Gastroesophageal sphincter (tissue), 4 donors: ENCODE measurements around the gene CFAP45. TPM values are rescaled to one million over a fixed set of nuclear protein-coding genes. Genes with fewer than 3 reads are reported as not detected.
A peak's percentile ranks its signal among the peaks of the same experiment; 100 is the strongest.

ENCODE experiments used
- ATAC-seq: fragments of 150-250 bp; one replicate; pipeline ENCODE4 v1.9.1; 2016; ENCODE audit warnings: mild to moderate bottlenecking, moderate library complexity
- H3K27ac ChIP-seq, 4 donors: fragments of 200-600 bp; sonication (generic) in 3 of 4; 1 replicate in 3 of 4; 2 replicates in 1 of 4; pipeline ENCODE4 v1.5.1; 2016 to 2019
- H3K27me3 ChIP-seq: fragments of 200-600 bp; sonication (generic); one replicate; pipeline ENCODE4 v1.5.1; 2019
- H3K36me3 ChIP-seq, 2 donors: fragments of 200-600 bp; sonication (generic); one replicate each; pipeline ENCODE4 v1.5.1; 2019; ENCODE audit warnings: control low read depth in 1 of 2
- H3K4me1 ChIP-seq, 3 donors: fragments of 200-600 bp; sonication (generic); 1 replicate in 2 of 3; 2 replicates in 1 of 3; pipeline ENCODE4 v1.5.1; 2016 to 2019; ENCODE audit warnings: control low read depth in 2 of 3
- H3K4me3 ChIP-seq, 2 donors: fragments of 200-600 bp; sonication (generic); one replicate each; pipeline ENCODE4 v1.5.1; 2019; ENCODE audit warnings: mild to moderate bottlenecking in 1 of 2, moderate library complexity in 1 of 2
- H3K9me3 ChIP-seq, 3 donors: fragments of 200-600 bp; sonication (generic); one replicate each; pipeline ENCODE4 v1.5.1; 2017 to 2019; ENCODE audit warnings: control low read depth in 2 of 3
- EP300 ChIP-seq: sonication (generic); formaldehyde crosslinking; IDR thresholded peaks from one replicate; pipeline ENCODE4 v1.6.1; 2017; ENCODE audit warnings: antibody characterized with exemption, mild to moderate bottlenecking
- POLR2A ChIP-seq, 2 donors: fragments of 450-650 bp; IDR thresholded peaks; one replicate each; pipeline ENCODE4 v1.6.1; 2017; ENCODE audit warnings: antibody characterized with exemption in 2 of 2, mild to moderate bottlenecking in 2 of 2, moderate library complexity in 1 of 2
- POLR2AphosphoS5 ChIP-seq: sonication (generic); formaldehyde crosslinking; IDR thresholded peaks from one replicate; pipeline ENCODE4 v1.6.1; 2017; ENCODE audit warnings: antibody characterized with exemption
- WGBS, 2 donors: methylation state at CpG; one replicate each; pipeline ENCODE4 v1.1.5; 2018; ENCODE audit warnings: low coverage in 1 of 2; 5-methylcytosine and 5-hydroxymethylcytosine counted together
- total RNA-seq, 4 donors: library from RNA; depleted of rRNA; stranded (reverse); fragments of >200 nt; gene quantifications; one replicate each; pipeline ENCODE4 v1.1.0, GENCODE V29; 2016
- TF ChIP-seq, protein P1 (sequence below), 4 experiments: fragments of 200-600 bp in 2 of 4; fragments of 450-650 bp in 2 of 4; sonication (generic) in 1 of 4; IDR thresholded peaks; one replicate each; pipeline ENCODE4 v1.5.1; 2017 to 2019; ENCODE audit warnings: antibody characterized with exemption in 4 of 4, mild to moderate bottlenecking in 2 of 4, moderate library complexity in 2 of 4

The CFAP45 gene
- total RNA-seq, 4 donors from 2014 or later: 0.27 to 0.81 TPM; not detected in 2

DNA sequence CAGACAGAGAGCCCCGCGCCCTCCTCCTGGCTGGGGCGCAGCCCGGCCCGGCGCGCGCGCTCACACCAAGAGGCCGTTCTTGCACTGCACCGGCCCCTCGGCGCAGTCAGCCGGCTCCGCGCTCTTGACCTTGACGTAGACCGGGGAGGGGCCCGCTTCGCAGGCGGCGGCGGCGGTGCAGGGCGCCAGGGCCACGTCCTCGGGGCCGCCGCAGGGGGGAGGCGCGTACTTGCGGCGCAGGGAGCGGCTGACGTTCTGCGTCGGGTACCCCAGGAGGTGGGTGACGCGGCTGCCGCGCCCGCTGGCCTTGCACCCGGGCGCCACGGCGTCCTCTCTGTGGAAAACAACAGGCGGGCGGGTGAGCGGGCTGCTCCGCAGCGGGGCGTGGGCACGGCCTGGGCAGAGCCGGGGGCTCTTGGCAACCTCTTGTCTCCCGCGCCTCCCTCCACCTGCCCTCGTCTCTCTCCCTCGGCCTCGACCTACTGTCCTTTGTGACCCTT is 45.2 kb downstream of the CFAP45 start:
- H3K36me3 ChIP-seq: no peaks in the 10 kb centered on the region
- H3K9me3 ChIP-seq: no peaks in the 10 kb centered on the region
- WGBS, 2 donors: 0% methylated on average over 3 to 9 of the region's 59 CpGs
- H3K4me3 ChIP-seq: peak overlapping the region; percentile 79 to 100
- no peaks in the 10 kb centered on the region for H3K27me3 ChIP-seq
- H3K4me1 ChIP-seq: peaks cover 0 to 26% (median 4%) of the 10 kb centered on the region in 3 donors
- peak; percentile 94 for ATAC-seq
- peak overlapping the region; percentile 96 to 100 (median 96) for H3K27ac ChIP-seq
- TF ChIP-seq POLR2AphosphoS5: peak; percentile 81
- TF ChIP-seq, protein P1, sequence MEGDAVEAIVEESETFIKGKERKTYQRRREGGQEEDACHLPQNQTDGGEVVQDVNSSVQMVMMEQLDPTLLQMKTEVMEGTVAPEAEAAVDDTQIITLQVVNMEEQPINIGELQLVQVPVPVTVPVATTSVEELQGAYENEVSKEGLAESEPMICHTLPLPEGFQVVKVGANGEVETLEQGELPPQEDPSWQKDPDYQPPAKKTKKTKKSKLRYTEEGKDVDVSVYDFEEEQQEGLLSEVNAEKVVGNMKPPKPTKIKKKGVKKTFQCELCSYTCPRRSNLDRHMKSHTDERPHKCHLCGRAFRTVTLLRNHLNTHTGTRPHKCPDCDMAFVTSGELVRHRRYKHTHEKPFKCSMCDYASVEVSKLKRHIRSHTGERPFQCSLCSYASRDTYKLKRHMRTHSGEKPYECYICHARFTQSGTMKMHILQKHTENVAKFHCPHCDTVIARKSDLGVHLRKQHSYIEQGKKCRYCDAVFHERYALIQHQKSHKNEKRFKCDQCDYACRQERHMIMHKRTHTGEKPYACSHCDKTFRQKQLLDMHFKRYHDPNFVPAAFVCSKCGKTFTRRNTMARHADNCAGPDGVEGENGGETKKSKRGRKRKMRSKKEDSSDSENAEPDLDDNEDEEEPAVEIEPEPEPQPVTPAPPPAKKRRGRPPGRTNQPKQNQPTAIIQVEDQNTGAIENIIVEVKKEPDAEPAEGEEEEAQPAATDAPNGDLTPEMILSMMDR (IDR thresholded peaks at IDR 0.05): peak in 3 of 4 experiments; percentile 42 to 45 (median 44)
- TF ChIP-seq POLR2A (IDR thresholded peaks at IDR 0.05): peak; percentile 80 to 88
- no peak for TF ChIP-seq EP300

DNA sequence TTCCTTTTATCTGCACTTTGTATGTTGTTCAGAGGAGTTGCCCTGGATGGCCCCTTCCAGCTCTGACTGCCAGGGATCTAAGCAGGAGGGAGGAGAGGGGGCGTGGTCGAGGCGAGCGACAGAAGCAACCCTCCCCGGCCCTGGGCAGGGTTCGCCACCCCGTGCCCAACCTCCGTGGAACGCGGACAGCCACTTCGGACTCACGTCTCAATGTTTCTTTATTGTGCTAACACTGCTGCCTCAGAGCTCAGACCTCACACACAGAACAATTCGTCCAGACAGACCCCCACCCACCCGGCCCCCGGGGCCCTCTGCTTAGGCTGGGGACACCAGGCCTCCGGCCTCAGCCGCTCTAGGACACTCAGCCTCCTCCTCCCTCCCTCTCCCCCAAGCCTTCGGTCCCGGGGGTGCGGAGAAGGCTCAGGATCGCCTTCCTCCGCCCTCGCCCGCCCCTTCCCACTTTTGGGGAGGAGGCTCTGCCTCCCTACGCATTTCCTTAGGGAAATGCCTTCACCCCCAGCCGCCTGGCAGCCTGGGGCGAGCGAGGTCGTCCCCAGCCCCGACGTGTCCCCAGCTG is 45.8 kb downstream of the CFAP45 start:
- H3K27ac ChIP-seq: peak overlapping the region; percentile 96 to 100 (median 96)
- WGBS, 2 donors: 0% methylated on average over 5 to 6 of the region's 31 CpGs
- ATAC-seq: peak; percentile 71
- no peaks in the 10 kb centered on the region for H3K36me3 ChIP-seq
- H3K4me1 ChIP-seq: peaks cover 0 to 26% (median 4%) of the 10 kb centered on the region in 3 donors
- TF ChIP-seq, protein P1 (IDR thresholded peaks at IDR 0.05): no peak
- TF ChIP-seq POLR2AphosphoS5 (peak; percentile 52), POLR2A (IDR thresholded peaks at IDR 0.05) (no peak)
- H3K9me3 ChIP-seq: no peaks in the 10 kb centered on the region
- no peaks in the 10 kb centered on the region for H3K27me3 ChIP-seq
- peak overlapping the region; percentile 79 to 100 for H3K4me3 ChIP-seq

DNA sequence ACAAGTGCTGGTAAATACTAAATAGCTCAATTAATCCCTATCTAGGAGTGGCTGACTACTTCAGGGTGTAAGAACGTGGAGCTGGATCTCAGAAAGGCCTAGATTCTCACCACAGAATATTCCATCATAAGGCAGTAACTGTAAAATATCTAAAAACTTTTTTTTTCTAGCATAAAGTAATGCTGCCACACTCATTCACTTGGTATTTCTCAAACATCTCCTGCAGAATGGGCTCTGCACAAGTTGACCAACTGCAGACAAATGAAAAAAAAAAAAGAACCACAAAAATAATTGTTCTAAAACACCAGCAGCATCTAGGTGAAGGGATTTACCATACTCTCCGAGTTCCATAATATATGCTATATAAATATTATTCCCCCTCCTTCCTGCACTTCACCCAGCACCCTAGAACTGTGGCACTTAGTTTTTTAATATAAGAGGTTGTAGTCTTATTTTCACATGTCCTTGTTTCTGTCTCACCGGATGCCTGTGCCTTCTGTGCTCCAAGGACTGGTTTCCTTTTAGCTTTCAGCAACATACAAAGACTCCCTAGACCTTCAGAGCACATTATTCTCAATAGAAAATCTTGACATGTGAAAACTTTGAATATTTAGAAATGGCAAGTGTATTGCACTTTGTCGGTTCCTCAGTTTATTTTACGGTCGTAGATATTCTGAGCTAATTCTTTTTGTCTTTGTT is 46.4 kb downstream of the CFAP45 start:
- no peak for ATAC-seq
- 16 to 17% methylated on average over 6 of the region's 6 CpGs for WGBS, 2 donors
- peak overlapping the region; percentile 96 to 100 (median 96) for H3K27ac ChIP-seq

DNA sequence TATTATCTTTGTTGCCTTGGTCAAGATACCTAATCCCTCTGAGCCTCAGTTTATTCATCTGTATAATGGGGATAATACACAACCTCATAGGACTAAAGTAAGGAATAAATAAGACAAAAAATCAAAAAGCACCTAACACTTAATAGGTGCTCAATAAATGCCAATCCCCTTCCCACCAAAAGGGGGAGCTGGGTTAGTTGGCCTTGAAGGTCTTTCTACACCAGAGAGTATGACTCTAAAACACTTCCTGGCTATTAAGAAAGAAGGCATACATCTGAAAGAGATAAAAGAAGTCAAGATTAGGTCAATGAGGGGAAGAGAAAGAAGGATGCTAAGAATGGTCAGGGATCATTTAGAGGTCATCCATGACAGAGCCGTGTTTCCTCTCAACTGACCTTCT is 48.6 kb downstream of the CFAP45 start:
- no peak overlapping the region for H3K4me3 ChIP-seq
- ATAC-seq: no peak
- H3K27me3 ChIP-seq: no peaks in the 10 kb centered on the region
- H3K36me3 ChIP-seq: no peaks in the 10 kb centered on the region
- no peak overlapping the region for H3K27ac ChIP-seq
- no peaks in the 10 kb centered on the region for H3K9me3 ChIP-seq
- WGBS, 2 donors: 46 to 88% methylated on average over 1 of the region's 1 CpG
- TF ChIP-seq POLR2AphosphoS5 (no peak), POLR2A (IDR thresholded peaks at IDR 0.05) (no peak), EP300 (no peak)
- TF ChIP-seq, protein P1 (IDR thresholded peaks at IDR 0.05): no peak
- peaks cover 0 to 26% (median 4%) of the 10 kb centered on the region in 3 donors for H3K4me1 ChIP-seq

More for the DNA sequence above, 46.4 kb downstream of the CFAP45 start:
- Histone ChIP-seq H3K36me3 (no peaks in the 10 kb centered on the region), H3K4me1 (peaks cover 0 to 26% (median 4%) of the 10 kb centered on the region in 3 donors), H3K4me3 (peak overlapping the region; percentile 79 to 100), H3K9me3 (no peaks in the 10 kb centered on the region), H3K27me3 (no peaks in the 10 kb centered on the region)
- TF ChIP-seq, protein P1 (IDR thresholded peaks at IDR 0.05): no peak
- TF ChIP-seq EP300: no peak
- no peak for TF ChIP-seq POLR2A (IDR thresholded peaks at IDR 0.05)
